Ishikawa (cell line): ENCODE results near the gene BLMH.

ENCODE experiments used
- NFIC ChIP-seq: IDR thresholded peaks from 2 replicates; pipeline ENCODE4 v1.6.1; 2012
- TF ChIP-seq, protein P1 (sequence below): IDR thresholded peaks from 2 replicates; pipeline ENCODE4 v1.6.1; 2012; ENCODE audit warnings: low read depth, mild to moderate bottlenecking

DNA sequence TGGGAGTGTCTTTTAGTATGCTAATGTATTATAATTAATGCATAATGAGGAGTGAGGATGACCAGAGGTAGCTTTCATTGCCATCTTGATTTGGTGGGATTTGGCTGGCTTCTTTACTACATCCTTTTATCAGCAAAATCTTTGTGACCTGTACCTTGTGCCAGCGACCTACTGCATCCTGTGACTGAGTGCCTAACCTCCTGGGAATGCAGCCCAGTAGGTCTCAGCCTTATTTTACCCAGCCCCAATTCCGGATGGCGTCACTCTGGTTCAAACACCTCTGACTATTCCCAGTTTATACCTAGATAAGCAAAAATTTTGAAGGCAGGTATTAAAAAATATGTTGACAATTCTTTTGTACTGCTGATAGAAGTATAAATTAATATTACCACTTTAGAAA lies 10.5 kb upstream of the BLMH start:
- TF ChIP-seq NFIC = no peak
- TF ChIP-seq, protein P1, sequence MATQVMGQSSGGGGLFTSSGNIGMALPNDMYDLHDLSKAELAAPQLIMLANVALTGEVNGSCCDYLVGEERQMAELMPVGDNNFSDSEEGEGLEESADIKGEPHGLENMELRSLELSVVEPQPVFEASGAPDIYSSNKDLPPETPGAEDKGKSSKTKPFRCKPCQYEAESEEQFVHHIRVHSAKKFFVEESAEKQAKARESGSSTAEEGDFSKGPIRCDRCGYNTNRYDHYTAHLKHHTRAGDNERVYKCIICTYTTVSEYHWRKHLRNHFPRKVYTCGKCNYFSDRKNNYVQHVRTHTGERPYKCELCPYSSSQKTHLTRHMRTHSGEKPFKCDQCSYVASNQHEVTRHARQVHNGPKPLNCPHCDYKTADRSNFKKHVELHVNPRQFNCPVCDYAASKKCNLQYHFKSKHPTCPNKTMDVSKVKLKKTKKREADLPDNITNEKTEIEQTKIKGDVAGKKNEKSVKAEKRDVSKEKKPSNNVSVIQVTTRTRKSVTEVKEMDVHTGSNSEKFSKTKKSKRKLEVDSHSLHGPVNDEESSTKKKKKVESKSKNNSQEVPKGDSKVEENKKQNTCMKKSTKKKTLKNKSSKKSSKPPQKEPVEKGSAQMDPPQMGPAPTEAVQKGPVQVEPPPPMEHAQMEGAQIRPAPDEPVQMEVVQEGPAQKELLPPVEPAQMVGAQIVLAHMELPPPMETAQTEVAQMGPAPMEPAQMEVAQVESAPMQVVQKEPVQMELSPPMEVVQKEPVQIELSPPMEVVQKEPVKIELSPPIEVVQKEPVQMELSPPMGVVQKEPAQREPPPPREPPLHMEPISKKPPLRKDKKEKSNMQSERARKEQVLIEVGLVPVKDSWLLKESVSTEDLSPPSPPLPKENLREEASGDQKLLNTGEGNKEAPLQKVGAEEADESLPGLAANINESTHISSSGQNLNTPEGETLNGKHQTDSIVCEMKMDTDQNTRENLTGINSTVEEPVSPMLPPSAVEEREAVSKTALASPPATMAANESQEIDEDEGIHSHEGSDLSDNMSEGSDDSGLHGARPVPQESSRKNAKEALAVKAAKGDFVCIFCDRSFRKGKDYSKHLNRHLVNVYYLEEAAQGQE = no peak
